ENCODE results near the gene GREM1.

DNA sequence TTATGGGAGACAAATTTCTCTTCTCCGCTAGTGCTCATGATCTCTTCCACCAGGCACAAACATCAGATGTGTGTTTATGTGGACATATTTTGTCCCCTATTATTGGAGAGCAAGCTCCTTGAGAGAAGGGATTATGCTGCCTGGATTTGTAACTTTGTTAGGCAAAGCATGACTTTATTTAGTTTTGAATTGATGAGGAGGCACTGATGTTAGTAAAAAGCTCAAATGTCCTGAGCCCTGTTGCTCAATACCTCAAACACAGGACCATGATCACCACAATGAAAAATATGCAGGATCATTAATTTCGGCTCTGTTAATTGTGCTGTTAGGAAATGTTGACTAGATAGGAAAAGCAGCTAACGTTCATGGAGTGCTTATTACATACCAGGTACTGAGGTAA lies 47.2 kb upstream of the GREM1 start:
- TF ChIP-seq POLR2AphosphoS5 (IDR thresholded peaks at IDR 0.05; ENCODE audit: low read depth, low read length) (no peak), POLR2A (IDR thresholded peaks at IDR 0.05; ENCODE audit: borderline replicate concordance, extremely low read depth, insufficient read depth, insufficient read length) (no peak), CEBPB (IDR thresholded peaks at IDR 0.05; ENCODE audit: low read depth) (no peak)
- TF ChIP-seq, protein P1, sequence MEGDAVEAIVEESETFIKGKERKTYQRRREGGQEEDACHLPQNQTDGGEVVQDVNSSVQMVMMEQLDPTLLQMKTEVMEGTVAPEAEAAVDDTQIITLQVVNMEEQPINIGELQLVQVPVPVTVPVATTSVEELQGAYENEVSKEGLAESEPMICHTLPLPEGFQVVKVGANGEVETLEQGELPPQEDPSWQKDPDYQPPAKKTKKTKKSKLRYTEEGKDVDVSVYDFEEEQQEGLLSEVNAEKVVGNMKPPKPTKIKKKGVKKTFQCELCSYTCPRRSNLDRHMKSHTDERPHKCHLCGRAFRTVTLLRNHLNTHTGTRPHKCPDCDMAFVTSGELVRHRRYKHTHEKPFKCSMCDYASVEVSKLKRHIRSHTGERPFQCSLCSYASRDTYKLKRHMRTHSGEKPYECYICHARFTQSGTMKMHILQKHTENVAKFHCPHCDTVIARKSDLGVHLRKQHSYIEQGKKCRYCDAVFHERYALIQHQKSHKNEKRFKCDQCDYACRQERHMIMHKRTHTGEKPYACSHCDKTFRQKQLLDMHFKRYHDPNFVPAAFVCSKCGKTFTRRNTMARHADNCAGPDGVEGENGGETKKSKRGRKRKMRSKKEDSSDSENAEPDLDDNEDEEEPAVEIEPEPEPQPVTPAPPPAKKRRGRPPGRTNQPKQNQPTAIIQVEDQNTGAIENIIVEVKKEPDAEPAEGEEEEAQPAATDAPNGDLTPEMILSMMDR (IDR thresholded peaks at IDR 0.05 in 2 of 3, conservative IDR thresholded peaks at IDR 0.05 in 1 of 3; ENCODE audit: borderline replicate concordance in 1 of 3, insufficient read depth in 1 of 3, low read depth in 2 of 3, low read length in 2 of 3) = no peak
- TF ChIP-seq, protein P2, sequence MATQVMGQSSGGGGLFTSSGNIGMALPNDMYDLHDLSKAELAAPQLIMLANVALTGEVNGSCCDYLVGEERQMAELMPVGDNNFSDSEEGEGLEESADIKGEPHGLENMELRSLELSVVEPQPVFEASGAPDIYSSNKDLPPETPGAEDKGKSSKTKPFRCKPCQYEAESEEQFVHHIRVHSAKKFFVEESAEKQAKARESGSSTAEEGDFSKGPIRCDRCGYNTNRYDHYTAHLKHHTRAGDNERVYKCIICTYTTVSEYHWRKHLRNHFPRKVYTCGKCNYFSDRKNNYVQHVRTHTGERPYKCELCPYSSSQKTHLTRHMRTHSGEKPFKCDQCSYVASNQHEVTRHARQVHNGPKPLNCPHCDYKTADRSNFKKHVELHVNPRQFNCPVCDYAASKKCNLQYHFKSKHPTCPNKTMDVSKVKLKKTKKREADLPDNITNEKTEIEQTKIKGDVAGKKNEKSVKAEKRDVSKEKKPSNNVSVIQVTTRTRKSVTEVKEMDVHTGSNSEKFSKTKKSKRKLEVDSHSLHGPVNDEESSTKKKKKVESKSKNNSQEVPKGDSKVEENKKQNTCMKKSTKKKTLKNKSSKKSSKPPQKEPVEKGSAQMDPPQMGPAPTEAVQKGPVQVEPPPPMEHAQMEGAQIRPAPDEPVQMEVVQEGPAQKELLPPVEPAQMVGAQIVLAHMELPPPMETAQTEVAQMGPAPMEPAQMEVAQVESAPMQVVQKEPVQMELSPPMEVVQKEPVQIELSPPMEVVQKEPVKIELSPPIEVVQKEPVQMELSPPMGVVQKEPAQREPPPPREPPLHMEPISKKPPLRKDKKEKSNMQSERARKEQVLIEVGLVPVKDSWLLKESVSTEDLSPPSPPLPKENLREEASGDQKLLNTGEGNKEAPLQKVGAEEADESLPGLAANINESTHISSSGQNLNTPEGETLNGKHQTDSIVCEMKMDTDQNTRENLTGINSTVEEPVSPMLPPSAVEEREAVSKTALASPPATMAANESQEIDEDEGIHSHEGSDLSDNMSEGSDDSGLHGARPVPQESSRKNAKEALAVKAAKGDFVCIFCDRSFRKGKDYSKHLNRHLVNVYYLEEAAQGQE (IDR thresholded peaks at IDR 0.05; ENCODE audit: low read depth) = no peak
- TF ChIP-seq, protein P3, sequence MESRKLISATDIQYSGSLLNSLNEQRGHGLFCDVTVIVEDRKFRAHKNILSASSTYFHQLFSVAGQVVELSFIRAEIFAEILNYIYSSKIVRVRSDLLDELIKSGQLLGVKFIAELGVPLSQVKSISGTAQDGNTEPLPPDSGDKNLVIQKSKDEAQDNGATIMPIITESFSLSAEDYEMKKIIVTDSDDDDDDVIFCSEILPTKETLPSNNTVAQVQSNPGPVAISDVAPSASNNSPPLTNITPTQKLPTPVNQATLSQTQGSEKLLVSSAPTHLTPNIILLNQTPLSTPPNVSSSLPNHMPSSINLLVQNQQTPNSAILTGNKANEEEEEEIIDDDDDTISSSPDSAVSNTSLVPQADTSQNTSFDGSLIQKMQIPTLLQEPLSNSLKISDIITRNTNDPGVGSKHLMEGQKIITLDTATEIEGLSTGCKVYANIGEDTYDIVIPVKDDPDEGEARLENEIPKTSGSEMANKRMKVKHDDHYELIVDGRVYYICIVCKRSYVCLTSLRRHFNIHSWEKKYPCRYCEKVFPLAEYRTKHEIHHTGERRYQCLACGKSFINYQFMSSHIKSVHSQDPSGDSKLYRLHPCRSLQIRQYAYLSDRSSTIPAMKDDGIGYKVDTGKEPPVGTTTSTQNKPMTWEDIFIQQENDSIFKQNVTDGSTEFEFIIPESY (IDR thresholded peaks at IDR 0.05; ENCODE audit: extremely low read depth, insufficient replicate concordance, low read length) = no peak

All from HCT116 (cell line).